ENCODE measurements around the gene MED1. TPM values are rescaled to one million over a fixed set of nuclear protein-coding genes. Genes with fewer than 3 reads are reported as not detected.

The MED1 gene
- polyA plus RNA-seq, 2 donors = 5.0 to 6.8 TPM

DNA sequence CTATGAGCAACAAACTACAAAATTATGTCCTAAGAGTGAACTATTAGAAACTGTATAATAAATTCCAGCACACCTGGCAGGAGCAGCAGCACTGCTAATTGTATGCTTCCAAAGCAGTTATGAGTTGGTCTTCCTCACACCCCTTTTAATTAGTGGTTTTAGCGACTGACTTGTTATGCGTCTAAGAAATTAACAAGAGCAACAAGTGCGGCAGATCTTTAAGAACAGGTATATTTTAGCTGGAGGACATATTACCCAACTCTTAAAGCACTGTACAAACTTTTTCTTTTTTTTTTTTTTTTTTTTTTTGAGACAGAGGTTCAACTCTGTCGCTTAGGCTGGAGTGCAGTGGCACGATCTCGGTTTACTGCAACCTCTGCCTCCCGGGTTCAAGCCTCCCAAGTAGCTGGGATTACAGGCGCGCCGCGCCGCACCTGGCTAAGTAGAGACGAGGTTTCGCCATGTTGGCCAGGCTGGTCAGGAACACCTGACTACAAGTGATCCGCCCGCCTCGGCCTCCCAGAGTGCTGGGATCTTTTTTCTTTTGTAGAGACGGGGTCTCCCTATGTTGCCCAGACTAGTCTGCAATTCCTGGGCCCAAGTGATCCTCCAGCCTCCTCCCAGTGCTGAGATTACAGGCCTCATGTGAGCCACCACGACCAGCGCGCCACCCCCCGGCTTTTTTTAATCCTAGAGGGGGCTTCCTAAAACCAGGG, 48.0 kb downstream of the MED1 start:
- WGBS, 2 donors = 69 to 70% methylated on average over 22 of the region's 22 CpGs
- Histone ChIP-seq H3K4me3 (ENCODE audit: low read depth in 1 of 2, low read length in 2 of 2) (no peak overlapping the region), H3K27me3 (ENCODE audit: control insufficient read depth in 1 of 2, insufficient read depth in 2 of 2, low read length in 2 of 2) (no peaks in the 10 kb centered on the region), H3K36me3 (ENCODE audit: control insufficient read depth in 2 of 2, insufficient read depth in 2 of 2, low read length in 1 of 2) (no peaks in the 10 kb centered on the region), H3K4me1 (ENCODE audit: control insufficient read depth in 2 of 2, insufficient read depth in 2 of 2, low read length in 1 of 2) (no peaks in the 10 kb centered on the region), H3K27ac (ENCODE audit: low read depth in 2 of 2, low read length in 1 of 2) (no peak overlapping the region), H3K9me3 (ENCODE audit: control insufficient read depth in 2 of 2, insufficient read depth in 1 of 2, low read depth in 1 of 2, low read length in 1 of 2) (no peaks in the 10 kb centered on the region)

GRCh38 chr17:39402244-39402889, 48.7 kb downstream of the MED1 start:
- H3K36me3 ChIP-seq (ENCODE audit: control insufficient read depth in 2 of 2, insufficient read depth in 2 of 2, low read length in 1 of 2) = no peaks in the 10 kb centered on the region
- H3K27me3 ChIP-seq (ENCODE audit: control insufficient read depth in 1 of 2, insufficient read depth in 2 of 2, low read length in 2 of 2) = no peaks in the 10 kb centered on the region
- WGBS, 2 donors = 1% methylated on average over 49 to 53 of the region's 53 CpGs
- H3K4me3 ChIP-seq (ENCODE audit: low read depth in 1 of 2, low read length in 2 of 2) = peak overlapping the region; percentile 95 to 98
- no peaks in the 10 kb centered on the region for H3K9me3 ChIP-seq (ENCODE audit: control insufficient read depth in 2 of 2, insufficient read depth in 1 of 2, low read depth in 1 of 2, low read length in 1 of 2)
- H3K27ac ChIP-seq (ENCODE audit: low read depth in 2 of 2, low read length in 1 of 2) = peak overlapping the region; percentile 93 to 94
- H3K4me1 ChIP-seq (ENCODE audit: control insufficient read depth in 2 of 2, insufficient read depth in 2 of 2, low read length in 1 of 2) = no peaks in the 10 kb centered on the region

DNA sequence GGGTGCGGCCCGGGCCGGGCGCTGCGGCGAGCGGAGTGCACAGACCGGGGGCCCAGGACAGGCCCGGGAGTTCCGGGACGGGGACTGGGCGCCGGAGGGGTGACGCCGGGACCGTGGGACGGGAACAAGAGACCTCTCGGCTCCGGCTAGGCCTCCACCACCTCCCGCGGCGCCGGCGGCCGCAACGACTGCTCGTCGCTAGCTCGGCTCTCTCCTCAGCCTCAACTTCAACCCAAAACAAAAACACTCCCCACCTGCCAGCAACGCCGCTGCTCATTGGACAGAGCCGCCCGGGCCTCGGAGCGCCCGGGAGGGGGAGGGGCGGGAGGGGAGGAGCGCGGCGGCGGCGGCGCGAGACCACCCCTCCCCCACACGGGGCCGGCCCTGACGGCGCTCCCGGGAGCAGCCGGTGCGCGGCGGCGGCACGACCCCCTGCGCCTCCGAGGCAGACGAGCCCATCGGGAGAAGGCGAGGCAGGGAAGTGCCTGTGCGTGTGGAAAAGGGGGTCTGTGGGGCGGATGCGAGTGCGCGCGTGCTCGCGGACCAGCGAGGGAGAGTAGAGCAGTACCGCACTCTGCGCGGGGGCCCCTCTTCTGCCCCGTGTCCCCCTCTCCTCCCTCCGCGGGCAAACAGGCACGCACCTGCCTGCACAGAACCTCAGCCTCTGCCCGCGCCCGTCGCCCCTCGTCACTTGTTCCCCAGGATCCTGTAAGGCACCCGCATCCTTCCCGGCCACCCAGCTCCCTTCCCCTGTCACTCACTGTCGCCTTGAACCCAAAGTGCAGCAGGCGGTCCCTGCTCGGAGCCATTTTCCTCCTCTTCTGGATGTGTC, 49.4 kb downstream of the MED1 start, which contains the start of gene FBXL20:
Gene FBXL20, minus strand, starts transcription at position 215 of the 832 bp plus-strand sequence. CDS start 224 bp downstream, outside the sequence.
- Histone ChIP-seq H3K9me3 (ENCODE audit: control insufficient read depth in 2 of 2, insufficient read depth in 1 of 2, low read depth in 1 of 2, low read length in 1 of 2) (no peaks in the 10 kb centered on the region), H3K36me3 (ENCODE audit: control insufficient read depth in 2 of 2, insufficient read depth in 2 of 2, low read length in 1 of 2) (no peaks in the 10 kb centered on the region), H3K27ac (ENCODE audit: low read depth in 2 of 2, low read length in 1 of 2) (peak within 1 kb of the TSS; percentile 93 to 94), H3K4me3 (ENCODE audit: low read depth in 1 of 2, low read length in 2 of 2) (peak within 1 kb of the TSS; percentile 95 to 98), H3K27me3 (ENCODE audit: control insufficient read depth in 1 of 2, insufficient read depth in 2 of 2, low read length in 2 of 2) (no peaks in the 10 kb centered on the region), H3K4me1 (ENCODE audit: control insufficient read depth in 2 of 2, insufficient read depth in 2 of 2, low read length in 1 of 2) (no peaks in the 10 kb centered on the region)
- 0% methylated on average over 65 to 86 of the region's 86 CpGs for WGBS, 2 donors

GRCh38 chr17:39400547-39401411, 50.3 kb downstream of the MED1 start:
- Histone ChIP-seq H3K4me3 (ENCODE audit: low read depth in 1 of 2, low read length in 2 of 2) (peak overlapping the region; percentile 95 to 98), H3K36me3 (ENCODE audit: control insufficient read depth in 2 of 2, insufficient read depth in 2 of 2, low read length in 1 of 2) (no peaks in the 10 kb centered on the region), H3K27ac (ENCODE audit: low read depth in 2 of 2, low read length in 1 of 2) (peak overlapping the region; percentile 93 to 94), H3K4me1 (ENCODE audit: control insufficient read depth in 2 of 2, insufficient read depth in 2 of 2, low read length in 1 of 2) (no peaks in the 10 kb centered on the region), H3K27me3 (ENCODE audit: control insufficient read depth in 1 of 2, insufficient read depth in 2 of 2, low read length in 2 of 2) (no peaks in the 10 kb centered on the region), H3K9me3 (ENCODE audit: control insufficient read depth in 2 of 2, insufficient read depth in 1 of 2, low read depth in 1 of 2, low read length in 1 of 2) (no peaks in the 10 kb centered on the region)
- 1% methylated on average over 38 to 46 of the region's 46 CpGs for WGBS, 2 donors

DNA sequence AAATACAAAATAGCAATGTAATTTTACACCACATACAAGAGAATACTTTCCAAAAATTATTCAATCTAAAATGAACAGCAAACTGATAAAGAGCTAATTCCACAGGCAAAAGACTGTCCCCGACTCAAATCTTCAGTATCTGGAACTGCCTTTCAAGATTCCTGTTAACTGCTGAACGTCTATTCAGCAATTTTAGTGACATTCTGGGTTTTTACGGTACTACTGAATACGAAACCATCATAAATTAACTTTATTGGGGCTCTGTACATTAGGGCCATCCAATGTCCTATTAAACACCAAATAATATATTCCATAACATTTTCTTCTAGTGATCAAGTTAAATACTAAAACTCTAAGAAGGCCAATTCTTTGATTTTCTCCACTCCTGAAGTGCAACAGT, 51.3 kb downstream of the MED1 start:
- Histone ChIP-seq H3K4me3 (ENCODE audit: low read depth in 1 of 2, low read length in 2 of 2) (peak overlapping the region in 1 of 2 donors; percentile 95), H3K4me1 (ENCODE audit: control insufficient read depth in 2 of 2, insufficient read depth in 2 of 2, low read length in 1 of 2) (no peaks in the 10 kb centered on the region), H3K27me3 (ENCODE audit: control insufficient read depth in 1 of 2, insufficient read depth in 2 of 2, low read length in 2 of 2) (no peaks in the 10 kb centered on the region), H3K36me3 (ENCODE audit: control insufficient read depth in 2 of 2, insufficient read depth in 2 of 2, low read length in 1 of 2) (no peaks in the 10 kb centered on the region), H3K9me3 (ENCODE audit: control insufficient read depth in 2 of 2, insufficient read depth in 1 of 2, low read depth in 1 of 2, low read length in 1 of 2) (no peaks in the 10 kb centered on the region), H3K27ac (ENCODE audit: low read depth in 2 of 2, low read length in 1 of 2) (no peak overlapping the region)
- WGBS, 2 donors = 53 to 57% methylated on average over 4 of the region's 4 CpGs

DNA sequence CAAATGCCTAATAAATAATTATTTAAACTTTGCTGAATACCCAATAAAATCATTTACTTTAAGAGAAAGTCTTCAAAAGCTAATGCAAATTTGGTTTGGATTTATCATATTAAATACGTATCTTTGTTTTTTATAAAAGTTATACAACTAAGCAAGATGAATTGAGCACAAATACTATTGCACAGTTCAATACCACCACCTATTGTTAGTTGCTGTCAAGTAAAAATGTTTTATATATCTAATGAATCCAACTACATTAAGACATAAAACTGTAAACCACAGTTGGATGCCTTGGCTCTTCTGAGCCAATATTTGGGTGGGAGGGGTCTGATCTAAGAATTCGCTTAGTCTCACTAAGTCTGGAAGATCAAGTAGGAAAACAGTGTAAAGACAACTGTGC, 57.3 kb downstream of the MED1 start:
- no peak overlapping the region for H3K4me3 ChIP-seq (ENCODE audit: low read depth in 1 of 2, low read length in 2 of 2)
- H3K9me3 ChIP-seq (ENCODE audit: control insufficient read depth in 2 of 2, insufficient read depth in 1 of 2, low read depth in 1 of 2, low read length in 1 of 2) = no peaks in the 10 kb centered on the region
- no peaks in the 10 kb centered on the region for H3K27me3 ChIP-seq (ENCODE audit: control insufficient read depth in 1 of 2, insufficient read depth in 2 of 2, low read length in 2 of 2)
- H3K4me1 ChIP-seq (ENCODE audit: control insufficient read depth in 2 of 2, insufficient read depth in 2 of 2, low read length in 1 of 2) = no peaks in the 10 kb centered on the region
- H3K36me3 ChIP-seq (ENCODE audit: control insufficient read depth in 2 of 2, insufficient read depth in 2 of 2, low read length in 1 of 2) = no peaks in the 10 kb centered on the region
- 56 to 64% methylated on average over 2 of the region's 2 CpGs for WGBS, 2 donors
- H3K27ac ChIP-seq (ENCODE audit: low read depth in 2 of 2, low read length in 1 of 2) = no peak overlapping the region

DNA sequence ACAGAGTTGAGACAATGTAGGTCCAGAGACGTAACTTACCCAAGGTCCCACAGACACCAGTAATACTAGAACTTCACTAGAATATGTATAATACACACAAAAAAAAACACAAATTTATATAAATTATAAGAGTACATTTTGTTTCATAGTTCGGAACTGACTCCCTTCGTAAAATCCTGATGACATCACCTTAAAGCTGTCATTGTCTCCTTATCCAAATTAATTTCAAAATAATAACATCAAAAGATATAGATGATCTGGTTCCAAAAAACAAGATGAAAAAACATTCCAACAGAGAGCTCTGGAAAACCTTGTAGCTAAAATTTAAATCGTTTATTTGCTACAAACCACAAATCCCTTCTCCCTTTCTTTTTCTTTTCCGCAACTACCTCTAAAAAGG, 59.6 kb downstream of the MED1 start:
- WGBS, 2 donors = 84 to 85% methylated on average over 5 of the region's 5 CpGs
- no peaks in the 10 kb centered on the region for H3K36me3 ChIP-seq (ENCODE audit: control insufficient read depth in 2 of 2, insufficient read depth in 2 of 2, low read length in 1 of 2)
- H3K27me3 ChIP-seq (ENCODE audit: control insufficient read depth in 1 of 2, insufficient read depth in 2 of 2, low read length in 2 of 2) = no peaks in the 10 kb centered on the region
- no peak overlapping the region for H3K4me3 ChIP-seq (ENCODE audit: low read depth in 1 of 2, low read length in 2 of 2)
- no peaks in the 10 kb centered on the region for H3K9me3 ChIP-seq (ENCODE audit: control insufficient read depth in 2 of 2, insufficient read depth in 1 of 2, low read depth in 1 of 2, low read length in 1 of 2)
- H3K27ac ChIP-seq (ENCODE audit: low read depth in 2 of 2, low read length in 1 of 2) = no peak overlapping the region
- no peaks in the 10 kb centered on the region for H3K4me1 ChIP-seq (ENCODE audit: control insufficient read depth in 2 of 2, insufficient read depth in 2 of 2, low read length in 1 of 2)

DNA sequence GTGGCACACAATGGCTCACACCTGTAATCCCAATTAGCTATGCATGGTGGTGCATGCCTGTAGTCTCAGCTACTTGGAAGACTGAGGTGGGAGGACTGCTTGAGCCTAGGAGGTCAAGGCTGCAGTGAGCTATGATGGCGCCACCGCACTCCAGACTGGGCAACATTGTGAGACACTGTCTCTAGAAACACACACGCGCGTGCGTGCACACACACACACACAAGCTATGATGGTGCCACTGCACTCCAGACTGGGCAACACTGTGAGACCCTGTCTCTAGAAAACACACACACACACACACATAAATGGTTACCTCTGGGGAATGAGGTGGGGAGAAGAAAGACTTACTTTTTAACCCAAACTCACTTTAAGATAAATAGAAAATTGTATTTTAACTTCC, 66.0 kb downstream of the MED1 start:
- Histone ChIP-seq H3K27me3 (ENCODE audit: control insufficient read depth in 1 of 2, insufficient read depth in 2 of 2, low read length in 2 of 2) (no peaks in the 10 kb centered on the region), H3K9me3 (ENCODE audit: control insufficient read depth in 2 of 2, insufficient read depth in 1 of 2, low read depth in 1 of 2, low read length in 1 of 2) (no peaks in the 10 kb centered on the region), H3K4me3 (ENCODE audit: low read depth in 1 of 2, low read length in 2 of 2) (no peak overlapping the region), H3K27ac (ENCODE audit: low read depth in 2 of 2, low read length in 1 of 2) (no peak overlapping the region), H3K4me1 (ENCODE audit: control insufficient read depth in 2 of 2, insufficient read depth in 2 of 2, low read length in 1 of 2) (no peaks in the 10 kb centered on the region), H3K36me3 (ENCODE audit: control insufficient read depth in 2 of 2, insufficient read depth in 2 of 2, low read length in 1 of 2) (no peaks in the 10 kb centered on the region)
- 100% methylated on average over 6 of the region's 6 CpGs for WGBS, 2 donors

DNA sequence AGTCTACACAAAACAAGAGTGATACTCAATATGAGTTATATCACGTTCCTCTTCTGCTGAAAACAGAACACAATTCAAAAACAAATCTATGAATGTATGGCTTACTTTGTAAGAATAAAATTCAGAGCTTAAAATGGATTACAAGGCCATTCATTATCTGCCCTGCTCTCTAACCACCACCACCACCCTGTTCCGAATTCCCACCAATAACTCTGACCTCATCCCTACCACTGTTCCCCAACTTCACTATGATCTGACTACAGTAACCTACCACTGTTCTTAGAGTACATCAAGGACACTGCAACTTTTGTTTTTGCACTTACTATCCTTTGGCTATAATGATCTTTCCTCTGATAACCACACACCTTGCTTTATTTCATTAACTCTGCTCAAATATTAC, 70.9 kb downstream of the MED1 start:
- peaks cover 0 to 4% of the 10 kb centered on the region in 2 donors for H3K4me1 ChIP-seq (ENCODE audit: control insufficient read depth in 2 of 2, insufficient read depth in 2 of 2, low read length in 1 of 2)
- H3K4me3 ChIP-seq (ENCODE audit: low read depth in 1 of 2, low read length in 2 of 2) = no peak overlapping the region
- WGBS, 2 donors = 62 to 69% methylated on average over 2 of the region's 2 CpGs
- no peaks in the 10 kb centered on the region for H3K36me3 ChIP-seq (ENCODE audit: control insufficient read depth in 2 of 2, insufficient read depth in 2 of 2, low read length in 1 of 2)
- no peak overlapping the region for H3K27ac ChIP-seq (ENCODE audit: low read depth in 2 of 2, low read length in 1 of 2)
- no peaks in the 10 kb centered on the region for H3K9me3 ChIP-seq (ENCODE audit: control insufficient read depth in 2 of 2, insufficient read depth in 1 of 2, low read depth in 1 of 2, low read length in 1 of 2)
- no peaks in the 10 kb centered on the region for H3K27me3 ChIP-seq (ENCODE audit: control insufficient read depth in 1 of 2, insufficient read depth in 2 of 2, low read length in 2 of 2)

Measured in esophagus (tissue), 2 donors.